KMS-11 (cell line): ENCODE results near the gene SGMS2.

Source experiments
- H2AFZ ChIP-seq: fragments of 200-600 bp; sonication (generic); 2 replicates; pipeline ENCODE4 v1.6.1; 2016; ENCODE audit warnings: antibody characterized with exemption, mixed run types, low read depth
- H3K27ac ChIP-seq: fragments of 200-600 bp; sonication (generic); 2 replicates; pipeline ENCODE4 v1.6.1; 2016; ENCODE audit warnings: mild to moderate bottlenecking, mixed run types
- H3K27me3 ChIP-seq: fragments of 200-600 bp; sonication (generic); 2 replicates; pipeline ENCODE4 v1.6.1; 2017; ENCODE audit warnings: mild to moderate bottlenecking, low read depth, mixed run types, moderate library complexity; ENCODE audit not compliant: insufficient read depth
- H3K36me3 ChIP-seq: fragments of 200-600 bp; sonication (generic); 2 replicates; pipeline ENCODE4 v1.6.1; 2017; ENCODE audit warnings: mild to moderate bottlenecking, mixed run types; ENCODE audit not compliant: insufficient read depth
- H3K4me1 ChIP-seq: fragments of 200-600 bp; sonication (generic); 2 replicates; pipeline ENCODE4 v1.6.1; 2016; ENCODE audit warnings: mild to moderate bottlenecking, low read depth, mixed run types; ENCODE audit not compliant: poor library complexity, severe bottlenecking
- H3K4me2 ChIP-seq: fragments of 200-600 bp; sonication (generic); 2 replicates; pipeline ENCODE4 v1.7.0; 2016; ENCODE audit warnings: mild to moderate bottlenecking, mixed run types
- H3K4me3 ChIP-seq: fragments of 200-600 bp; sonication (generic); IDR thresholded peaks from 2 replicates; pipeline ENCODE4 v1.6.1; 2017; ENCODE audit warnings: low read depth, low read length, mixed read lengths; ENCODE audit not compliant: insufficient read depth
- H3K79me2 ChIP-seq: fragments of 200-600 bp; sonication (generic); 2 replicates; pipeline ENCODE4 v1.6.1; 2016; ENCODE audit warnings: low read depth, mixed run types; ENCODE audit not compliant: insufficient read depth
- H3K9ac ChIP-seq: fragments of 200-600 bp; sonication (generic); 2 replicates; pipeline ENCODE4 v1.6.1; 2016; ENCODE audit warnings: mild to moderate bottlenecking, mixed run types
- H4K20me1 ChIP-seq: fragments of 200-600 bp; sonication (generic); 2 replicates; pipeline ENCODE4 v1.6.1; 2016; ENCODE audit warnings: mild to moderate bottlenecking, mixed run types; ENCODE audit not compliant: insufficient read depth
- TF ChIP-seq, protein P1 (sequence below): fragments of 200-600 bp; sonication (generic); conservative IDR thresholded peaks from 2 replicates; pipeline ENCODE4 v1.6.1; 2017; ENCODE audit warnings: low read depth, mild to moderate bottlenecking, antibody characterized with exemption, low read length, moderate library complexity, mixed read lengths

Gene SGMS2

DNA sequence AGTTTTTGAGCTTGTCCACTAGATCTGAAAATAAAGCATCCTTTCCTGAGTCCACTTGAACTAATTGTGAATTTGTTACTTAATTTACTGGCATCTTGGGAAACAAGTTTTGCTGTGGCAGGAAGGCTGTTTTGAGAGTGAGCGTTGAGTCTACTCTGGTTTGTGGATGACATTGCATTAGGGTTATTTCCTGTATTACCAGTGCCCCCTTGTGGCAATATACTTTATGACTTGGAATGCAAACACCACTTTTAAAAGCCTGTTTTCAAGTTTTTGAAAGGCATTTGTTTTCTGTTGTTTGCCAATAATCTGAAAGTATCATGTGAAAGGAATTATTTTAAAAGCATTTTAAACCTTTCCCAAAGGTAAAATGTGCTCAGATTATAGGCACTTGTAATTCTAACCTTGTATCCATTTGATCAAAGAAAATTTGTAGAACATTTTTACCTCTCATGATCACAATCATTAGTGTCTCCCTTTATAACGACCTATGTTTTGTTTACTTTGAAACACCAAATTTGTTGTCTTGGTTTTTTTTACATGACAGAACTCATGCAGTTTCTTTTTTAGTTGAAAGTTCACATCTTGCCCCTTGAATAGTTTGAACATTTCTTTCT is 88.7 kb downstream of the SGMS2 start:
- Histone ChIP-seq H3K27me3 (no peaks in the 10 kb centered on the region), H3K79me2 (no peaks in the 10 kb centered on the region), H2AFZ (no peak overlapping the region), H3K4me2 (no peak overlapping the region), H3K36me3 (no peaks in the 10 kb centered on the region), H3K4me3 (no peak overlapping the region), H3K9ac (no peak overlapping the region), H4K20me1 (no peaks in the 10 kb centered on the region), H3K27ac (no peak overlapping the region), H3K4me1 (peaks cover 8% of the 10 kb centered on the region)
- TF ChIP-seq, protein P1, sequence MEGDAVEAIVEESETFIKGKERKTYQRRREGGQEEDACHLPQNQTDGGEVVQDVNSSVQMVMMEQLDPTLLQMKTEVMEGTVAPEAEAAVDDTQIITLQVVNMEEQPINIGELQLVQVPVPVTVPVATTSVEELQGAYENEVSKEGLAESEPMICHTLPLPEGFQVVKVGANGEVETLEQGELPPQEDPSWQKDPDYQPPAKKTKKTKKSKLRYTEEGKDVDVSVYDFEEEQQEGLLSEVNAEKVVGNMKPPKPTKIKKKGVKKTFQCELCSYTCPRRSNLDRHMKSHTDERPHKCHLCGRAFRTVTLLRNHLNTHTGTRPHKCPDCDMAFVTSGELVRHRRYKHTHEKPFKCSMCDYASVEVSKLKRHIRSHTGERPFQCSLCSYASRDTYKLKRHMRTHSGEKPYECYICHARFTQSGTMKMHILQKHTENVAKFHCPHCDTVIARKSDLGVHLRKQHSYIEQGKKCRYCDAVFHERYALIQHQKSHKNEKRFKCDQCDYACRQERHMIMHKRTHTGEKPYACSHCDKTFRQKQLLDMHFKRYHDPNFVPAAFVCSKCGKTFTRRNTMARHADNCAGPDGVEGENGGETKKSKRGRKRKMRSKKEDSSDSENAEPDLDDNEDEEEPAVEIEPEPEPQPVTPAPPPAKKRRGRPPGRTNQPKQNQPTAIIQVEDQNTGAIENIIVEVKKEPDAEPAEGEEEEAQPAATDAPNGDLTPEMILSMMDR, result peak; percentile 92

DNA sequence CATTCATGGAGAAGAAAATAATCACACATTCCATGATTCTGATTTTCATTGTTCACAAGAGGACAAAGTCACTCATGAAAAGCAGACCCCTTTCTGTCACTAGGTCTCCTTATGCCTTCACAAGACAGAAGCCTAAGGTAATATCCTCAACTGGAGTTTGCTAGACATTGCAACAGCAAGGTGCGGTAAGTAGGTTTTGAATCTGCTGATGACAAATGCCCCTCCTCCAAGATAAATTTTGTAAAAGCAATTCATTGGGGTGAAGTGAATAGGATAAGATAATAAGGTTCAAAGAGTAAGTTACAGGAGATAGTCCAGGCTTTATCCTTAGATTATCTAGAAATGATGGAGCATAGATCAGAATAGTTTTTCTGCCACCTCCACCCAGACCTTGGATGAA is 90.5 kb downstream of the SGMS2 start:
- no peaks in the 10 kb centered on the region for H3K79me2 ChIP-seq
- TF ChIP-seq, protein P1, result no peak

DNA sequence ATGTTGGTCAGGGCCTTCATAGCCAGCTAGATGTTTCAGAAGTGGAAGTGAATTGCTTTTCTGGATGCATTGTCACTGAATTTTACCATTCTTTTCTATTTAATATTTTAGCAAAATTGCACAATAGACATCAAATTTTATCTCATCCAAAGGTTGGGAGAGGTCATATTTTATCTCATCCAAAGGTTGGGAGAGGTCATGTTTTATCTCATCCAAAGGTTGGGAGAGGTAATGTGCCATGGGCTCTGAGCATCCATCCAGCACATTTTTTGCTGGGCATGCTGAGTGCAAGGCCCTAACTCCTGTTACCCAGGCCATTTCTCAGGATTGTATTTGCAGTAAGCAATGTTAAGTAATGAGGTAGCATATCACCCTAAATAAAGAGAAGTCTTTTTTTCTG is 91.9 kb downstream of the SGMS2 start:
- no peaks in the 10 kb centered on the region for H3K27me3 ChIP-seq
- no peaks in the 10 kb centered on the region for H4K20me1 ChIP-seq
- no peak overlapping the region for H3K9ac ChIP-seq
- TF ChIP-seq, protein P1, result no peak
- no peak overlapping the region for H3K4me2 ChIP-seq
- no peak overlapping the region for H3K27ac ChIP-seq
- H2AFZ ChIP-seq, result no peak overlapping the region
- H3K36me3 ChIP-seq, result no peaks in the 10 kb centered on the region
- peaks cover 8% of the 10 kb centered on the region for H3K4me1 ChIP-seq
- no peaks in the 10 kb centered on the region for H3K79me2 ChIP-seq
- H3K4me3 ChIP-seq, result no peak overlapping the region

More for the DNA sequence above, 90.5 kb downstream of the SGMS2 start:
- no peak overlapping the region for H2AFZ ChIP-seq
- H3K27me3 ChIP-seq, result no peaks in the 10 kb centered on the region
- no peak overlapping the region for H3K9ac ChIP-seq
- H3K4me2 ChIP-seq, result no peak overlapping the region
- H3K4me1 ChIP-seq, result peaks cover 8% of the 10 kb centered on the region
- no peak overlapping the region for H3K4me3 ChIP-seq
- no peak overlapping the region for H3K27ac ChIP-seq
- no peaks in the 10 kb centered on the region for H4K20me1 ChIP-seq
- H3K36me3 ChIP-seq, result no peaks in the 10 kb centered on the region

DNA sequence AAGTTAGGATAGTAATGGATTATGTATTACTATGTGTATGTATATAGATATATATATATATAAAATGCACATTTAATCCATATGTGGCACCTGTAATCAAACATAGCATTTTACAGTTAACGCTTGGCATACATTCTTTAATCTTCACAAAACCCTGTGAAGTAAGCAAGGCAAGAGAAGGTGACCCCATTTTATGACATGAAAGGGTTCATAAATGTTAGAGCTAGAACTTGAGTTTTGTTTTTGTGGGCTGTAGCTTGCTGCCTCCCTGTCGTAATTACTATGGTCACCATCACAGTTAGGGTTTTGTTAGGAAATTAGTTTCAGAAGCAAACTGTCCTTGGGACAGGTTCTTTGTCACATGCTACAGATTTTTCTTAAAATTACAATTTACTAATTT is 92.8 kb downstream of the SGMS2 start:
- TF ChIP-seq, protein P1, result no peak
- peaks cover 8% of the 10 kb centered on the region for H3K4me1 ChIP-seq
- no peaks in the 10 kb centered on the region for H3K36me3 ChIP-seq
- H2AFZ ChIP-seq, result no peak overlapping the region
- no peaks in the 10 kb centered on the region for H3K27me3 ChIP-seq
- no peak overlapping the region for H3K9ac ChIP-seq
- H4K20me1 ChIP-seq, result no peaks in the 10 kb centered on the region
- H3K4me3 ChIP-seq, result no peak overlapping the region
- H3K79me2 ChIP-seq, result no peaks in the 10 kb centered on the region
- H3K27ac ChIP-seq, result no peak overlapping the region
- no peak overlapping the region for H3K4me2 ChIP-seq
